OCI-LY1 (cell line): ENCODE measurements around the gene PPP2R2C.

ENCODE experiments used
- H2AFZ ChIP-seq: fragments of 200-600 bp; sonication (generic), shearing (Covaris generic); 2 replicates; pipeline ENCODE4 v1.6.0; 2014; ENCODE audit warnings: antibody characterized with exemption, mild to moderate bottlenecking, low read length
- H3F3A ChIP-seq: fragments of 200-600 bp; sonication (generic), shearing (Covaris generic); 2 replicates; pipeline ENCODE4 v1.6.0; 2014; ENCODE audit warnings: mild to moderate bottlenecking, antibody characterized with exemption, low read length, moderate library complexity; ENCODE audit not compliant: insufficient read depth
- H3K27ac ChIP-seq: fragments of 200-600 bp; sonication (generic); 2 replicates; pipeline ENCODE4 v1.5.1; 2014; ENCODE audit warnings: low read length, mixed run types, mild to moderate bottlenecking, low read depth; ENCODE audit not compliant: poor library complexity, severe bottlenecking
- H3K27me3 ChIP-seq: fragments of 200-600 bp; sonication (generic); 2 replicates; pipeline ENCODE4 v1.6.0; 2014; ENCODE audit warnings: antibody characterized with exemption, mild to moderate bottlenecking, low read length, moderate library complexity; ENCODE audit not compliant: insufficient read depth
- H3K36me3 ChIP-seq: fragments of 200-600 bp; sonication (generic); 2 replicates; pipeline ENCODE4 v1.6.1; 2014; ENCODE audit warnings: mild to moderate bottlenecking, antibody characterized with exemption, low read length, moderate library complexity, mixed read lengths; ENCODE audit not compliant: insufficient read depth
- H3K4me1 ChIP-seq: fragments of 200-600 bp; sonication (generic); 2 replicates; pipeline ENCODE4 v1.5.1; 2014; ENCODE audit warnings: mild to moderate bottlenecking, low read length, moderate library complexity; ENCODE audit not compliant: insufficient read depth, severe bottlenecking
- H3K4me2 ChIP-seq: fragments of 200-600 bp; sonication (generic), shearing (Covaris generic); 2 replicates; pipeline ENCODE4 v1.6.1; 2014; ENCODE audit warnings: low read length
- H3K4me3 ChIP-seq: fragments of 200-600 bp; sonication (generic); 2 replicates; pipeline ENCODE4 v1.5.1; 2014; ENCODE audit warnings: low read length, low read depth, mild to moderate bottlenecking, mixed read lengths; ENCODE audit not compliant: poor library complexity, severe bottlenecking
- H3K79me2 ChIP-seq: fragments of 200-600 bp; shearing (Covaris generic); 2 replicates; pipeline ENCODE4 v1.6.1; 2016; ENCODE audit warnings: mixed run types, low read length, mixed read lengths; ENCODE audit not compliant: insufficient read depth
- H3K9ac ChIP-seq: fragments of 200-600 bp; sonication (generic), shearing (Covaris generic); 2 replicates; pipeline ENCODE4 v1.6.1; 2014; ENCODE audit warnings: mild to moderate bottlenecking, low read length, mixed read lengths
- H3K9me2 ChIP-seq: fragments of 200-600 bp; sonication (generic), shearing (Covaris generic); 2 replicates; pipeline ENCODE4 v1.6.1; 2014; ENCODE audit warnings: low read depth, mild to moderate bottlenecking, low read length, mixed read lengths
- H3K9me3 ChIP-seq: fragments of 200-600 bp; shearing (Covaris generic); 2 replicates; pipeline ENCODE4 v1.6.1; 2014; ENCODE audit warnings: low read length, mixed read lengths
- H4K20me1 ChIP-seq: fragments of 200-600 bp; sonication (generic), shearing (Covaris generic); 2 replicates; pipeline ENCODE4 v1.6.0; 2016; ENCODE audit warnings: mild to moderate bottlenecking, low read length; ENCODE audit not compliant: insufficient read depth
- EZH2 ChIP-seq: fragments of 200-600 bp; sonication (generic), shearing (Covaris generic); IDR thresholded peaks from 2 replicates; pipeline ENCODE4 v1.8.0; 2017; ENCODE audit warnings: borderline replicate concordance, mixed run types, mild to moderate bottlenecking, antibody characterized with exemption, low read length, moderate library complexity, mixed read lengths
- TF ChIP-seq, protein P1 (sequence below): fragments of 200-600 bp; sonication (generic), shearing (Covaris generic); IDR thresholded peaks from 2 replicates; pipeline ENCODE4 v1.5.1; 2017; ENCODE audit warnings: mild to moderate bottlenecking, antibody characterized with exemption, low read length, moderate library complexity, mixed read lengths

PPP2R2C gene

DNA sequence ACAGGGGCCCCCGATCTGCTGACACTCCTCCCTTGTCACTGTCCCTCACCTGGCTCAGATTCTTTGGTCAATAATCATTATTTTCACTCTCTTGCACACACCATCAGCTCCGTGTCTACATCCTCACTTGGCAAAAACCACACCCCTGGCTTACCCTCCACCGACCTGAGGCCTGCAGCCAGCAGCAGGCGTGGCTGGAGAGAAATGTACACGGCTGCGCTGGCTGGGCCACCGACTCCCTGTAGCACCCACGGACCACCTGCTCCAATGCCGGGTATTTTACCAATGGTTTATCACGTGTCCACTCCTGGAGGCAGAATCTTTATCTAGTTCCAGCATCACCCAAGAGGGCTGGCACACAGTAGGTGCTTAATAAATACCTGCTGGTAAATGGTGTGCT, 104.3 kb downstream of the PPP2R2C start:
- TF ChIP-seq, protein P1, sequence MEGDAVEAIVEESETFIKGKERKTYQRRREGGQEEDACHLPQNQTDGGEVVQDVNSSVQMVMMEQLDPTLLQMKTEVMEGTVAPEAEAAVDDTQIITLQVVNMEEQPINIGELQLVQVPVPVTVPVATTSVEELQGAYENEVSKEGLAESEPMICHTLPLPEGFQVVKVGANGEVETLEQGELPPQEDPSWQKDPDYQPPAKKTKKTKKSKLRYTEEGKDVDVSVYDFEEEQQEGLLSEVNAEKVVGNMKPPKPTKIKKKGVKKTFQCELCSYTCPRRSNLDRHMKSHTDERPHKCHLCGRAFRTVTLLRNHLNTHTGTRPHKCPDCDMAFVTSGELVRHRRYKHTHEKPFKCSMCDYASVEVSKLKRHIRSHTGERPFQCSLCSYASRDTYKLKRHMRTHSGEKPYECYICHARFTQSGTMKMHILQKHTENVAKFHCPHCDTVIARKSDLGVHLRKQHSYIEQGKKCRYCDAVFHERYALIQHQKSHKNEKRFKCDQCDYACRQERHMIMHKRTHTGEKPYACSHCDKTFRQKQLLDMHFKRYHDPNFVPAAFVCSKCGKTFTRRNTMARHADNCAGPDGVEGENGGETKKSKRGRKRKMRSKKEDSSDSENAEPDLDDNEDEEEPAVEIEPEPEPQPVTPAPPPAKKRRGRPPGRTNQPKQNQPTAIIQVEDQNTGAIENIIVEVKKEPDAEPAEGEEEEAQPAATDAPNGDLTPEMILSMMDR, result no peak
- TF ChIP-seq EZH2, result no peak
- Histone ChIP-seq H4K20me1 (no peaks in the 10 kb centered on the region), H3K79me2 (no peaks in the 10 kb centered on the region), H3K27ac (no peak overlapping the region), H3K4me3 (no peak overlapping the region), H3K9me2 (no peaks in the 10 kb centered on the region), H3F3A (no peaks in the 10 kb centered on the region), H3K36me3 (no peaks in the 10 kb centered on the region), H3K4me2 (no peak overlapping the region), H2AFZ (no peak overlapping the region), H3K4me1 (no peaks in the 10 kb centered on the region), H3K27me3 (no peaks in the 10 kb centered on the region), H3K9ac (no peak overlapping the region), H3K9me3 (no peaks in the 10 kb centered on the region)

DNA sequence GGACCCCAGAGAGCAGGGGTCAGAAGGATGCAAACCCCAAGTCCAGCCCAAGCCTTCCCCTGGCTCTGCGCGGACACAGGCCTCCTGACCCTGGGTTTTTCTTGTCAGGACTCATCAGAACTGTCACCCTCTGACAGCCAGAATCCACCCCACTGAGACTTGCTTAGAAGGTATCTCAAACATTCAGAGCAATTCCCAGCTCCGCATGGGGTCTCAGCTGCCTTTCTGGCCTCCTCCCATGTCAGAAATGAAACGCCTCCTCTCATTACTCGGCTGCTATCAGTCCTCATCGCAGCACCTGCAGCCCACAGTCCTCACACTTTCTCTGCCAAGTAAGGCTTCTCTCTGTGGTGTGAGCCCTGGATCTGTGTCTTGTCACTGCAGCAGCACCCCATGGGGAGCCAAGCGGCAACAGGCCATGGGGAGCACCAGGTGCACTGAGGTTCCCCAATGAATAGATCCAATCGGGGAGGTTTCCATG, 105.0 kb downstream of the PPP2R2C start:
- no peaks in the 10 kb centered on the region for H3K36me3 ChIP-seq
- no peak for TF ChIP-seq EZH2
- no peaks in the 10 kb centered on the region for H3K79me2 ChIP-seq
- H3K9me3 ChIP-seq, result no peaks in the 10 kb centered on the region
- no peak overlapping the region for H3K4me2 ChIP-seq
- no peaks in the 10 kb centered on the region for H4K20me1 ChIP-seq
- no peak overlapping the region for H3K4me3 ChIP-seq
- H3K9ac ChIP-seq, result no peak overlapping the region
- no peaks in the 10 kb centered on the region for H3F3A ChIP-seq
- no peaks in the 10 kb centered on the region for H3K4me1 ChIP-seq
- H3K27me3 ChIP-seq, result no peaks in the 10 kb centered on the region
- no peak overlapping the region for H3K27ac ChIP-seq
- H2AFZ ChIP-seq, result no peak overlapping the region
- no peaks in the 10 kb centered on the region for H3K9me2 ChIP-seq

DNA sequence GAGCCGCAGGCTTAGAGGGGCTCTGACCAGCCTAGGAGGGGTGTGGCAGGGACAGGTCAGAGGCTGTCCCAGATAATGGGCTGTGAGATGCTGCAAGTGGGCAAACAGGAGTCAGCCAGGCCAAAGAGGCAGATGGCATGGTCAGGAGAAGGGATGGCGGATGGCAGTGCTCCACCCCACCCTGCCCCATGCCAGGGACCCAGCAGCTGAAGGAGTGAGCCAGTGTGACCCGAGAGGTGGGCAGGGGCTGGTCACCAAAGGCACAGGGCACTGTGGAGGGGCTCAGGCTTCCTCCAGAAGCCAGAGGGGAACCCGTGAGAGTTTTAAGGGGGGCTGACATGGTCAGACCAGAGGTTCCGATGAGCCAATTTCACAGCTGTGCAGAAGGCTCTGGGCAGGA, 105.8 kb downstream of the PPP2R2C start:
- no peak overlapping the region for H3K27ac ChIP-seq
- no peaks in the 10 kb centered on the region for H3K27me3 ChIP-seq
- no peaks in the 10 kb centered on the region for H3K79me2 ChIP-seq
- no peaks in the 10 kb centered on the region for H3F3A ChIP-seq
- no peak overlapping the region for H2AFZ ChIP-seq
- no peak overlapping the region for H3K9ac ChIP-seq
- no peak overlapping the region for H3K4me2 ChIP-seq
- H3K9me2 ChIP-seq, result no peaks in the 10 kb centered on the region
- no peaks in the 10 kb centered on the region for H3K9me3 ChIP-seq
- TF ChIP-seq, protein P1, result no peak
- TF ChIP-seq EZH2, result no peak
- H4K20me1 ChIP-seq, result no peaks in the 10 kb centered on the region
- no peaks in the 10 kb centered on the region for H3K36me3 ChIP-seq
- no peak overlapping the region for H3K4me3 ChIP-seq
- no peaks in the 10 kb centered on the region for H3K4me1 ChIP-seq

DNA sequence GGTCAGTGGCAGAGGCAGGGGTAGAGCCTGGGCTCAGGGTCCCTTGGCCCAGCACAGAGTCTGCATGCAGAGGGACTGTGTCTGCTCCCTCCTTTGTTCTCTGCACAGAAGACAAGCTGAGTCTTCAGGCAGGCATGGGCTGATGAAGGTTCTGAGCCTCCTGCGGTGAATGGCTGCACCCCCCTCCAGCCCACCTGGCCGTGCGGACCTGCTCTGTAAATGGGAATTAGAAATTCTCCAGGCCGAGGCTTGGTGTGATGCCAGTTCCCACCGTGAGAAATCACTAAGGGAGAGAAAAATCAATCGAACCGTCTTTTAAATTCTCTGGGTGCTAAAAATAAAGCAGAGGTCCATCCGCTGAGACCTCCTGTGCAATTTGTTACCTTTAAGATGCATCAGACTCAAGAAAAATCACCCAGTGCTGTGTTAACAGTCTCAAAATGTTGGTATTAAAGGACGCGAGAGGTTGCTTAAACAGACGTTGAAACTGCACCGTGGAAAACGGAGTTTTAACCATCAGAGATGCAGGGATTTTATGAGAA, 106.8 kb downstream of the PPP2R2C start:
- Histone ChIP-seq H3K4me1 (no peaks in the 10 kb centered on the region), H3K4me3 (no peak overlapping the region), H3K27ac (no peak overlapping the region), H3K36me3 (no peaks in the 10 kb centered on the region), H3K9me3 (no peaks in the 10 kb centered on the region), H3K79me2 (no peaks in the 10 kb centered on the region), H2AFZ (no peak overlapping the region), H3K9me2 (no peaks in the 10 kb centered on the region), H3K4me2 (no peak overlapping the region), H3K27me3 (no peaks in the 10 kb centered on the region), H3K9ac (no peak overlapping the region), H3F3A (no peaks in the 10 kb centered on the region), H4K20me1 (no peaks in the 10 kb centered on the region)
- TF ChIP-seq, protein P1, result no peak
- TF ChIP-seq EZH2, result no peak
